H54 (cell line): Measurements from ENCODE around the gene C19orf67.
A peak's percentile ranks its signal among the peaks of the same experiment; 100 is the strongest.
"Not testable (repeated sequence)": the region's sequence is repeated elsewhere in the genome, so short reads cannot be mapped to it uniquely, and the experiment has no call there.

ENCODE experiments used
- DNase-seq: peaks from one replicate; pipeline ENCODE4 v3.0.0; 2011; ENCODE audit warnings: low spot score, mixed read lengths; ENCODE audit not compliant: insufficient read length
- FAIRE-seq: peaks from 3 replicates; lab custom pipeline; 2011; peaks lifted over from hg19 to GRCh38; lab: Jason Lieb, UNC
- POLR2A ChIP-seq: IDR thresholded peaks from 2 replicates; pipeline ENCODE4 v1.6.1; 2011; ENCODE audit warnings: low read depth, mild to moderate bottlenecking, low read length

Gene C19orf67

GRCh38 chr19:14052470-14052869 is 33.1 kb downstream of the C19orf67 start:
- FAIRE-seq: no peak

DNA sequence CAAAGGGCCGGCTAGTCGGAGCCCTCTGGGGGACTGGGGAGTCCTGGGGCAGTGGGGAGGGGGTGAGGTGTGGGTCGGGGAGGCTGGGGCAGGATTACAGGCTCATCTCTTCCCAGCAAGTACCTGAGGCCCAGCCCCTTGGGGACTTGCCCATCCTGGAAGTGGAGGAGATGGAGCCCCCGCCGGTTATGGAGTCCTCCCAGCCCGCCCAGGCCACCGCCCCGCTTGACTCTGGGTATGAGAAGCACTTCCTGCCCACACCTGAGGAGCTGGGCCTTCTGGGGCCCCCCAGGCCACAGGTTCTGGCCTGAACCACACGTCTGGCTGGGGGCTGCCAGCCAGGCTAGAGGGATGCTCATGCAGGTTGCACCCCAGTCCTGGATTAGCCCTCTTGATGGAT is 33.6 kb downstream of the C19orf67 start:
- no peak for FAIRE-seq
- no peak for DNase-seq
- TF ChIP-seq POLR2A: no peak

More at GRCh38 chr19:14052470-14052869, 33.1 kb downstream of the C19orf67 start:
- no peak for TF ChIP-seq POLR2A
- no peak for DNase-seq

- DNase-seq, FAIRE-seq: not testable (repeated sequence)
These were observed 34.6 kb downstream of the C19orf67 start for GRCh38 chr19:14050961-14051360.

GRCh38 chr19:14050512-14050911 is 35.1 kb downstream of the C19orf67 start:
- TF ChIP-seq POLR2A: no peak
- no peak for DNase-seq
- FAIRE-seq: no peak

- DNase-seq: peak; percentile 59
- no peak for FAIRE-seq
- no peak for TF ChIP-seq POLR2A
These were observed 37.0 kb downstream of the C19orf67 start for GRCh38 chr19:14048443-14049153.

GRCh38 chr19:14047866-14048265 is 37.7 kb downstream of the C19orf67 start:
- FAIRE-seq, DNase-seq: not testable (repeated sequence)

GRCh38 chr19:14042659-14043608 is 42.6 kb downstream of the C19orf67 start:
- peak; percentile 60 for DNase-seq
- FAIRE-seq: not testable (repeated sequence)

DNA sequence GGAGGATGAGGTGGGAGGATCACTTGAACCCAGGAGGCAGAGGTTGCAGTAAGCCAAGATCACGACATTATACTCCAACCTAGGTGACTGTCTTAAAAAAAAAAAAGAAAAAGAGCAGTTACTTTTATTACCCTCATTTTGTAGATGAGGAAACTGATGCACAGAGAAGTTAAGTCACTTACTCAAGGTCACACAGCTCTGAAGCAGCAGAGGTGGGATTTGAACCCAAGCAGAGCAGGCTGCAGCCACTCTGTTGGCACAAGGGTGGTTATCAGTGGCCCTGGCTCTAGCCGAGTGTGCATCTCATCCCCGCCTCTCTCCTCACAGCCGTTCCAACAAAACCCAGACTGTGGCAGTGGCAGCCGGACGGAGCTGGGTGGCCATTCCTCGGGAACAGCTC is 46.4 kb downstream of the C19orf67 start:
- FAIRE-seq: no peak
- no peak for DNase-seq
- TF ChIP-seq POLR2A: no peak

GRCh38 chr19:14035706-14036105 is 49.9 kb downstream of the C19orf67 start:
- FAIRE-seq (no peak), DNase-seq (no peak)
- no peak for TF ChIP-seq POLR2A

- FAIRE-seq: not testable (repeated sequence)
These were observed 50.4 kb downstream of the C19orf67 start for GRCh38 chr19:14035159-14035558.

GRCh38 chr19:14033946-14034345 is 51.6 kb downstream of the C19orf67 start:
- no peak for DNase-seq
- FAIRE-seq: no peak
- TF ChIP-seq POLR2A: no peak

More at GRCh38 chr19:14035159-14035558, 50.4 kb downstream of the C19orf67 start:
- not testable (repeated sequence) for DNase-seq

DNA sequence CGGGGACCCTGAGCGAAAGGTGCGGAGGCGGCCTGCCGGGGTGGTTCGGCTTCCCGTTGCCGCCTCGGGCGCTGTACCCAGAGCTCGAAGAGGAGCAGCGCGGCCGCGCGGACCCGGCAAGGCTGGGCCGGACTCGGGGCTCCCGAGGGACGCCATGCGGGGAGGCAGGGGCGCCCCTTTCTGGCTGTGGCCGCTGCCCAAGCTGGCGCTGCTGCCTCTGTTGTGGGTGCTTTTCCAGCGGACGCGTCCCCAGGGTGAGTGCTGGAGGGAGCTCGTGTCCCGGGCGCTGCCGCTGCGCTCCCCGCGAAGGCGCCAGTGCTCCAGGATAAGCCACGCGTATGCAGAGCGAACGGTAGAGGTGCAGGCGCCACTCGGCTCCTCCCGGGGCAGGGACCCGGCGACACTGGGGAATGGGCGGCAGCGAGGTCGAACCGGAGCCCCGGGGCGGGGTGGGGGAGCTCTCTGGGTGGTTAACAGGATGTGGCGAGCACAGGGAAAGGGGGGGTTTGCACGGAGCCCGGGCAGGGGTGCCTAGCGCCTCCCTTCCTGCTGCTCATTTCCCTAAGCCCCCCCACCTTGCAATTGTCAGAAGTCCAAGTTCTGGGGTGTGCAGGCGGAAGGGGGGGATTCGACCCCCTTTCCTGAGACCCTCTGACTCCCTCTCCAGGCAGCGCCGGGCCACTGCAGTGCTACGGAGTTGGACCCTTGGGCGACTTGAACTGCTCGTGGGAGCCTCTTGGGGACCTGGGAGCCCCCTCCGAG is 53.7 kb downstream of the C19orf67 start, which contains the start of gene IL27RA:
Gene IL27RA (plus strand): TSS at position 44 of the 762 bp plus-strand sequence. CDS start 111 bp downstream, at position 155.
- DNase-seq: peak; percentile 36
- FAIRE-seq: no peak
- TF ChIP-seq POLR2A: no peak
